ENCODE data around the gene RNF130. TPM values are rescaled to one million over a fixed set of nuclear protein-coding genes. Genes with fewer than 3 reads are reported as not detected.

RNF130 gene, protein sequence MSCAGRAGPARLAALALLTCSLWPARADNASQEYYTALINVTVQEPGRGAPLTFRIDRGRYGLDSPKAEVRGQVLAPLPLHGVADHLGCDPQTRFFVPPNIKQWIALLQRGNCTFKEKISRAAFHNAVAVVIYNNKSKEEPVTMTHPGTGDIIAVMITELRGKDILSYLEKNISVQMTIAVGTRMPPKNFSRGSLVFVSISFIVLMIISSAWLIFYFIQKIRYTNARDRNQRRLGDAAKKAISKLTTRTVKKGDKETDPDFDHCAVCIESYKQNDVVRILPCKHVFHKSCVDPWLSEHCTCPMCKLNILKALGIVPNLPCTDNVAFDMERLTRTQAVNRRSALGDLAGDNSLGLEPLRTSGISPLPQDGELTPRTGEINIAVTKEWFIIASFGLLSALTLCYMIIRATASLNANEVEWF
- total RNA-seq = 45.2 and 47.1 TPM in 2 replicates

DNA sequence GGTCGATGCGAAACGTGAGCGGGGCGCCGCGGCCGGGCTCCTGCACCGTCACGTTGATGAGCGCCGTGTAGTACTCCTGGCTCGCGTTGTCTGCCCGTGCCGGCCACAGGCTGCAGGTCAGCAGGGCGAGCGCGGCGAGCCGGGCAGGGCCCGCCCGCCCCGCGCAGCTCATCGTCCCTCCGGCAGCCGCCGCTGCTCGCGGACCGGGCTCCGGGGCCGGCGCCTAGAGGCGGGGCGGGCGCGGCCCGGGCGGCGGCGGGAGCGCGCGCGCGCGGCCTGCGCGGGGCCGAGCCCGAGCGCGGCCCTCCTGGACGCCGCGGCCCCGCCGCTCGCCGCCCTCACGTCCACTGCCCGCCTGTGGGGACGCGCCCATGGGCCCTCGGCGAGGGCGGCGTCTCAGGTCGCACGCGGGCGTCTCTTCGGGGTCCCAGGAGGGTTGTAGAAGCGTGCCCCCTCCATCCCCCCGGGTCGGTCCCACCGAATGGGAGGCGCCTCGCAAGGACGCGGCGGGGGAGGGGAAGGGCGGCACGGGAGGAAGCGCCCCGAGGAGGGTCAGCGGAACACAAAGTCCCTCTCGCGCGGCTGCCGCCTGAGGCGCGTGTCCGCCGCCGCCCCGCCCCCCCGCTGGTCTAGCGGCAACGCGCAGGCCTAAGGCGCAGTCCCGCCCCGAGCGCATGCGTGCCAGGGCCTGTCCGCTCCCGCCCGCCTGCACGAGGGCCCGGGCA lies at the start of gene RNF130:
RNF130 (minus strand) TSS at position 229 of the 725 bp plus-strand sequence; CDS start at position 172, 57 bp downstream.

DNA sequence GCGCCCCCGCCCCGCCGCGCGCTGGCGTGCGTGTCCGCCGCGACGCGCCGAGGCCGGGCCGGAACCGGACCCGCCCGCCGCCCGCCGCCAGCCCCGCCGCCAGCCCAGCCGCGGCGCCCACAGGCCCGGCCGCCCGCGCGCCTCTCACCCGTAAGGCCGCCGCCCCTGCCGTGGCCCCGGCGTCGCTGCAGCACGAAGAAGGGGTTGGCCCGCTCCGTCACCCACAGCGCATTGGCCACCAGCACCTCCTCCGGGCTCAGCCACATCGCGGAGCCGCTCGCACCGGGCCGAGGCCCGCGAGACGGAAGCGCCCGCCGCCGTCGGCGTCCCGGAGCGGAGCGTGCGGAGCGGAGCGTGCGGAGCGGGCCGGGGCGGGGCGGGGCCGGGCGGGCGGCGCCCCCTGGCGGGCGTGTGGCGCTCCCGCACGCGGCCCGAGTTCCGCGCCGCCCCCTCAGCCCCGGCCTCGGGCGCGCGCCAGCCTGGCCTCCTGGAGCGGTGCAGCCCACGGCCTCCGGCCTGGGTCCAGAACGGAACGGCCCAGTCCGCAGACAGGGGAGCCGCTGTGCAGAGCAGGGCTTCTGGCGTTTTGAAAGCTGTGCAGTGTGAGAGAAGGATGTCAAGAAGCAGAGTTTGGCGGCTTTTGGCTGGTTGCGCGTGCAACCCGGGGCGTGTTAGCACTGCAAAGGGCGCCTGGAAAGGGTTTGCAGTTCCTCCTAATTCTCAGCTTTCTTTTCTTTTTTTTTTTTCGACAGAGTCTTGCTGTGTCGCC lies 163.8 kb downstream of the RNF130 start, which contains the start of gene TBC1D9B:
TBC1D9B (minus strand) TSS at position 342 of the 769 bp plus-strand sequence; CDS start at position 266, 76 bp downstream.

Other genes starting within 250 kb of the RNF130 start
- gene MRNIP, start 212.9 kb downstream of the RNF130 start, total RNA-seq = 6.8 and 8.5 TPM in 2 replicates
- gene TBC1D9B, start 163.9 kb downstream of the RNF130 start, total RNA-seq = 57.2 and 59.8 TPM in 2 replicates
- not detected in 2 replicates for gene RASGEF1C, start 137.5 kb upstream of the RNF130 start, total RNA-seq
- gene MAPK9, start 220.3 kb upstream of the RNF130 start, total RNA-seq = 19.8 and 22.4 TPM in 2 replicates